HUES48 (cell line): ENCODE measurements around the gene HOGA1.
"Not testable (repeated sequence)": the region's sequence is repeated elsewhere in the genome, so short reads cannot be mapped to it uniquely, and the experiment has no call there.

Experiments used
- H3K27ac ChIP-seq: one replicate; pipeline ENCODE4 v1.7.0; 2013; ENCODE audit warnings: low read depth, low read length, inconsistent platforms
- H3K27me3 ChIP-seq: 2 replicates; pipeline ENCODE4 v1.6.1; 2013; ENCODE audit warnings: mild to moderate bottlenecking, low read length; ENCODE audit not compliant: control insufficient read depth, insufficient read depth
- H3K36me3 ChIP-seq: 2 replicates; pipeline ENCODE4 v1.6.1; 2013; ENCODE audit warnings: low read length; ENCODE audit not compliant: control insufficient read depth, insufficient read depth
- H3K4me1 ChIP-seq: 2 replicates; pipeline ENCODE4 v1.6.1; 2013; ENCODE audit warnings: mild to moderate bottlenecking, low read length; ENCODE audit not compliant: control insufficient read depth, insufficient read depth
- H3K4me3 ChIP-seq: 2 replicates; pipeline ENCODE4 v1.5.1; 2013; ENCODE audit warnings: mild to moderate bottlenecking, low read depth, low read length
- H3K9ac ChIP-seq: 2 replicates; pipeline ENCODE4 v1.6.1; 2013; ENCODE audit warnings: mild to moderate bottlenecking, low read depth, low read length, moderate library complexity
- H3K9me3 ChIP-seq: 2 replicates; pipeline ENCODE4 v1.6.1; 2013; ENCODE audit warnings: low read length; ENCODE audit not compliant: control insufficient read depth, insufficient read depth

HOGA1 gene

DNA sequence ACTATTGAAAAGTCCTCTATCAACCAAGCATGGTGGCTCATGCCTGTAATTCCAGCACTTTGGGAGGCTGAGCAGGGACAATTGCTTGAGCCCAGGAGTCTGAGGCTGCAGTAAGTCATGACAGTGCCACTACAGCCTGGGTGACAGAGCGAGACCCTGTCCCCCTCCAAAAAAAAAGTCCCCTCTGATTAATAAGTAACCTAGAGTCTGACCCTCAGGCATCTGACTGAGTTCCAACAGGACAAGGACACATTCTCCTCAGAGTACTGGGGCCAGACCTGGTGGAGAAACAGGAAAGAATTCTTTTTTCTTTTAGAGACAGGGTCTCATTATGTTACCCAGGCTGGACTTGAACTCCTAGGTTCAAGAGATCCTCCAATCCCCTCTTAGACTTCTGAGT, 39.1 kb downstream of the HOGA1 start:
- Histone ChIP-seq H3K4me1 (no peaks in the 10 kb centered on the region), H3K27ac (no peak overlapping the region), H3K36me3 (peaks cover 2% of the 10 kb centered on the region; the same call in 1 of the 2 replicates)

DNA sequence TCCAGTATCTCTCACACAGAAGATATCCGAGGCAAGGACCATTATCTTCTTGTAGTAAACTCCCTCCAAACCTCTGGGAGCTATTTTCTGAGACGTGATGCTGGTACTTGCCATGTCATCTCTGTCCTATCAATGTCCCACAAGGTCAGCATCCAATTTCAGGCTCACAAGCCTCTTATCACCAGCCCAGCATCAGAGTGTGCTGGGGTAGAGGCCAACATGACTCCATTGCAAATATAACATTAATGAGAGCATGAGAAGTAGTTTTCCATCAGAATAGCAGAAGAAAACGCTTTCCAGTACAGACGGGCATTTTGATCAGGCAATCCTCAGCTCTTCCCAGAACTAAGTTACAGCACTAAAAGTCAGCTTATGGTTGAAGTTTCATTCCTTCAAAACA, 43.5 kb downstream of the HOGA1 start:
- 0 out of 2 replicates have a peak, but pooled peaks cover 3% of the 10 kb centered on the region for H3K4me1 ChIP-seq
- H3K36me3 ChIP-seq = no peaks in the 10 kb centered on the region
- no peak overlapping the region for H3K27ac ChIP-seq

More for the DNA sequence above, 39.1 kb downstream of the HOGA1 start:
- H3K4me3 ChIP-seq = no peak overlapping the region
- H3K9me3 ChIP-seq = no peaks in the 10 kb centered on the region
- no peak overlapping the region for H3K9ac ChIP-seq
- H3K27me3 ChIP-seq = no peaks in the 10 kb centered on the region

DNA sequence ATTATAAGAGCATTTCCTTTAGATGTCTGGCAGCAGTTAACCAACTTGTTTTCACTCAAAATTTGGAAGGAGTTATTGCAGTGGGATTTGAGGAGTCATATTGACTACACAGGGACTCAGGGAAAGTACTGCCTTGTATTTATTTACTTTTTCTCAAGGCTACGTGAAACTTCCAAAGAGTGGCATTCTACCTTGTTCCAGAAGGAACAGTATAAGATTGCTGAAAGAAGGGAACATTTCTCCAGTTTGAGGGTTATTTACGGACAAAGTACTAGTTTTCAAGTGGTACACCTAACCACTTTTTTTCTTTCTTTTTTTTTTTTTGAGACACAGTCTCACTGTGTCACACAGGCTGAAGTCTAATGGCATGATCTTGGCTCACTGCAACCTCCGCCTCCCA, 44.0 kb downstream of the HOGA1 start:
- Histone ChIP-seq H3K36me3 (no peaks in the 10 kb centered on the region), H3K9me3 (no peaks in the 10 kb centered on the region), H3K4me1 (0 out of 2 replicates have a peak, but pooled peaks cover 3% of the 10 kb centered on the region), H3K27me3 (no peaks in the 10 kb centered on the region), H3K4me3 (no peak overlapping the region), H3K27ac (no peak overlapping the region), H3K9ac (no peak overlapping the region)

More for the DNA sequence above, 43.5 kb downstream of the HOGA1 start:
- no peak overlapping the region for H3K4me3 ChIP-seq
- no peaks in the 10 kb centered on the region for H3K27me3 ChIP-seq
- no peaks in the 10 kb centered on the region for H3K9me3 ChIP-seq
- no peak overlapping the region for H3K9ac ChIP-seq

DNA sequence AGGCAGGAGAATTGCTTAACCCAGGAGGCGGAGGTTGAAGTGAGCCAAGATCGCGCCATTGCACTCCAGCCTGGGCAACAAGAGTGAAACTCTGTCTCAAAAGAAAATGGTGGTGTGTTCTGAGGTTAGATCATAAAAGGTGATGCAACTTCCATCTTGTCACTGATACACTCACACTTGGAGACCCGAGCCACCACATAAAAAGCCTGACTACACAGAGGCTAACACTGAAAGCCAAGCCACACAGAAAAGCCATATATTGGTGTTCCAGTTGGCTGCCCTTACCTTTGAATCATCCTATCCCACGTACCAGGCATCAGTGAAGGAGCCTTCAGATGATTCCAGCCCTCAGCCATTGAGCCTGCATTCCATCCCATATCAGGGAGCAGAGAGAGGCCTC, 45.1 kb downstream of the HOGA1 start:
- Histone ChIP-seq H3K9ac (no peak overlapping the region), H3K27me3 (no peaks in the 10 kb centered on the region), H3K27ac (no peak overlapping the region), H3K4me3 (no peak overlapping the region), H3K36me3 (no peaks in the 10 kb centered on the region), H3K4me1 (0 out of 2 replicates have a peak, but pooled peaks cover 3% of the 10 kb centered on the region), H3K9me3 (no peaks in the 10 kb centered on the region)

DNA sequence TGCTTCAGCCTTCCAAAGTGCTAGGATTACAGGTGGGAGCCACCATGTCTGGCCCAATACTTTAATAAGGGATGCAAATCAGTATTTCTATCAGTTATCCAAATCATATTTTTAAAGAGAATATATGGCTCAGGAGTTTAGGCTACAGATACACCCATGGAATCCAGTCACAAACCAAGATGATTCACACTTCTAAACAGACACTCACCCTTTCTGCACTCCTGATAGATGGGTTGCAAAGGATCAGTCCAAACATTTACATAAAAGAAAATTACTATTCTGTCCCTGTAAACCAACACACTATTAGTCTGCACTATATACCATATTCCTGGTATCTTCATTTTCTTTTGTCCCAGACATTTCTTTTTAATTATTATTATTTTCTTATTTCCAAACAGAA, 46.9 kb downstream of the HOGA1 start:
- H3K27ac ChIP-seq = no peak overlapping the region
- H3K4me1 ChIP-seq = 0 out of 2 replicates have a peak, but pooled peaks cover 3% of the 10 kb centered on the region
- no peaks in the 10 kb centered on the region for H3K36me3 ChIP-seq
- no peak overlapping the region for H3K4me3 ChIP-seq
- no peaks in the 10 kb centered on the region for H3K9me3 ChIP-seq
- no peaks in the 10 kb centered on the region for H3K27me3 ChIP-seq
- H3K9ac ChIP-seq = no peak overlapping the region

DNA sequence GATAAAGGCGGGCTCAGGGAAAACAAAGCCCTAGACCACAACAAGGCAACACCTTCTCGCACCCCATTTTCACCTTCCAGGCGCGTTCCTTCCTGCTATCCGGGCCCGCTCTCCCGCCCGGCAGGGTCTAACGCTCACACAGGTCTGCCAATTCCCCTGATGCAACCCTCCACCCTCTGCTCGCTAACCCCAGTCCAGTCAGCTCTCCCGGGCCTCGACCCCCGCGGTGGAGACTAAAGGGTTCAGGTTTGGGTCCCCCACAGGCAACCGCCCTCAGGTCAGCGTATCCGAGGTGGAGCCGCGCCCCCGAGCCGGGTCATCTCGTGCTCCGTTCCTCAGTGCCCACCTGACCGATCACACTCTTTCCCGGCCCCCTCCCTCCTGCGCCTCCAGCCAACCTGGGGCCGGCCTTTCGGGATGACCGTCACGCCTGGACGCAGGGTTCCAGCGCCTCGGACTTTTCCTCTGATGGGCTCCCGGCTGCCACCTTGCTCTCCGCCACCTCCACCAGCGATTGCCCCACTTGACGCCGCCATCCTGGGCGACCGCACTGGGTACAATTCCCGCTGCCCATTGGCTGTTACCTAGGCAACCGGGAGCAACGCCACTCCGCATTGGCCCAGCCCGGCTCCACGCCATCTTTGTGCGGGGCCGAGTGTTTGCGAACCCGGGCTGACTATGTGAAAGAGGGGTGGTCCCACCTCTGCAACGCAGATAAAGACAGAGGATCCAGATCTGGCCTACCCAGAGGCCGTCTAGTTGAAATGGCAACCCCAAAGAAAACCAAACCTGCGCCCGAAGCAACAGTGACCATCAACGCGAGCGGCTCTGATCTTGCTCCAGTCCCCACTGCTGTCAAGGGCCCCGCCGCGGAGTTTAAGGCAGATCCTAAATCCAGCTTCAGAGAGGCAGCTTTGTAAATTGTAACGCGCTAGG, 49.0 kb downstream of the HOGA1 start, which contains the start of gene MORN4:
Gene MORN4 (minus strand): TSS at position 552 of the 936 bp plus-strand sequence. CDS start 13,847 bp downstream, outside the sequence.
- 0 out of 2 replicates have a peak, but pooled peaks cover 3% of the 10 kb centered on the region for H3K4me1 ChIP-seq
- no peaks in the 10 kb centered on the region for H3K36me3 ChIP-seq
- peak within 1 kb of the TSS; percentile 83 for H3K4me3 ChIP-seq
- H3K9ac ChIP-seq = peak within 1 kb of the TSS; percentile 67
- H3K27me3 ChIP-seq = no peaks in the 10 kb centered on the region
- peak within 1 kb of the TSS; percentile 83 for H3K27ac ChIP-seq
- no peaks in the 10 kb centered on the region for H3K9me3 ChIP-seq

DNA sequence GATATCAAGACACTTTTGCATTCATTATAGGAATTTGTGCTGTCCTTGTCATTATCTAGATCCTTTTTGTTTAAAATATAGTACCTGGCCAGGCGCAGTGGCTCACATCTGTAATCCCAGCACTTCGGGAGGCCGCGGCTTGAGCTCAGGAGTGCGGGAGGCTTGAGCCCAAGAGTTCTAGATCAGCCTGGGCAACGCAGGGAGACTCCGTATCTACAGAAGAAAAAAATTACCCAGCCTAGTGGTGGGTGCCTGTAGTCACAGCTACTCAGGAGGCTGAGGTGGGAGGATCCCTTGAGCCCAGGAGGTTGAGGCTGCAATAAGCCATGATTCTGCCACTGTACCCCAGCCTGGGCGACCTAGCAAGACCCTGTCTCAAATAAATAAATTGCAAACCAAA, 49.7 kb downstream of the HOGA1 start:
- no peaks in the 10 kb centered on the region for H3K36me3 ChIP-seq
- no peaks in the 10 kb centered on the region for H3K27me3 ChIP-seq
- peak overlapping the region; percentile 83 for H3K4me3 ChIP-seq
- peaks cover 7% of the 10 kb centered on the region; the same call in 1 of the 2 replicates for H3K4me1 ChIP-seq
- H3K9ac ChIP-seq = no peak overlapping the region
- H3K9me3 ChIP-seq = no peaks in the 10 kb centered on the region
- peak overlapping the region; percentile 83 for H3K27ac ChIP-seq

DNA sequence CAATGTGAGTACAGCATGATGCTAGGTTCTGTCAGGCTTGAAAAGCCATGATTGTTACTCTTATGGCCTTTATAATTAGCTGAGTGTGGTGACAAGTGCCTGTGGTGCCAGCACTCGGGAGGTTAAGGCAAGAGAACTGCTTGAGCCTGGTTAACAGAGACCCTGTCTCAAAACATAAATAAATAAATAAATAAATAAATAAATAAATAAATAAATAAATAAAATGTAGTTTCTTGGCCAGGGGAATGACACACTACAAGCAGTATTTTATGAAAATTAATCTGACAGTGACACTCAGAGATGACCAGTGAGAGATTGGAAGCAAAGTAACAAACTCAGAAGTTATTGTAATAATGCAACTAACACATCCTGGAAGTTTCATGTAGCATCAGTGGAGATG, 51.4 kb downstream of the HOGA1 start:
- Histone ChIP-seq H3K4me1 (peaks cover 11% of the 10 kb centered on the region), H3K27me3 (no peaks in the 10 kb centered on the region), H3K9me3 (no peaks in the 10 kb centered on the region), H3K9ac (no peak overlapping the region), H3K36me3 (no peaks in the 10 kb centered on the region), H3K4me3 (no peak overlapping the region), H3K27ac (no peak overlapping the region)

DNA sequence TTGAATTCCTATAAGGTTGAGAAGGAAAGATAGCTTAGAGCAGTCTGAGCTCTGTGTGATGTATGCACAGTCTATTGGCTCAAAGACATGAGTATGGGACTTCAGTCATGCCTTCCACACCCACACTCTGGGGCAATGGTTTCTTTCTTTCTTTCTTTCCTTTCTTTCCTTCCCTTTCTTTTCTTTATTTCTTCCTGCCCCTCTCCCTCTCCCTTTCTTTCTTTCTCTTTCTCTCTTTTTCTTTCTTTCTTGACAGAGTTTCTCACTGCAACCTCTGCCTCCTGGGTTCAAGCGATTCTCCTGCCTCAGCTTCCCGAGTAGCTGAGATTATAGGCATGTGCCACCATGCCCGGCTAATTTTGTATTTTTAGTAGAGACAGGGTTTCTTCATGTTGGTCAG, 54.9 kb downstream of the HOGA1 start:
- not testable (repeated sequence) for H3K27ac ChIP-seq, H3K9ac ChIP-seq, H3K9me3 ChIP-seq, H3K27me3 ChIP-seq, H3K36me3 ChIP-seq, H3K4me3 ChIP-seq
- H3K4me1 ChIP-seq = peaks cover 15% of the 10 kb centered on the region

DNA sequence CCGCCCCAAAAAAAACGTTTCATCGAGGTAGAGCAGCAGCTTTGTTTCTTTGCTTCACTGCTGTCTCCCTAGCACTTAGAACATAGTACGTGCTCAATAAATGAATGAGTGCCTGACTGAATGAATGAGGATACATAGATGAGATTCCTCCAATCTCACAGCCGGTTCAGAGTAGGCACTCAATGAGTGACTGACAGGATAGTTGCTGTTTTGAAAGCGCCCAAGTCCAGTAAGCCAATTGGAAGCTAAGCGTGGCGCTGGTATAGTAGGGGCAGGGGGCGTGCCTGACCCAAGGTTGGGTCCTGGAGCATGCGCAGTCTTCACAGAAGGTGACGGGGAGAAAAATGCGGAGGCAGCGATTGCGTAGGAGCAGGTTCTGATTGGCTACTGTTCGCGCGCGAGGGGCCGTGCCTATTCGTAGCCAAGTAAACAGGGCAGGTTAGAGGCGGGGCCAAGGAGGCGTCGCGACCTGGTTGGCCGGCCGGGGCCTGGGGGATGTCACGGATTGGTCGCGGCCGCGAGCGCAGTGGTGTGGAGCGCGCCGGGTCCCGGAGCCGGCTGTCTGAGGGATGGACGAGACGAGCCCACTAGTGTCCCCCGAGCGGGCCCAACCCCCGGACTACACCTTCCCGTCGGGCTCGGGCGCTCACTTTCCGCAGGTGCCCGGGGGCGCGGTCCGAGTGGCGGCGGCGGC, 56.1 kb downstream of the HOGA1 start, which contains the start of gene PI4K2A:
Gene PI4K2A (plus strand): TSS at position 498 of the 694 bp plus-strand sequence. CDS start 72 bp downstream, at position 570.
- no peaks in the 10 kb centered on the region for H3K9me3 ChIP-seq
- H3K4me1 ChIP-seq = peaks cover 15% of the 10 kb centered on the region
- H3K27me3 ChIP-seq = no peaks in the 10 kb centered on the region
- peak within 1 kb of the TSS; percentile 83 for H3K27ac ChIP-seq
- peak within 1 kb of the TSS; percentile 73; the same call in 1 of the 2 replicates for H3K9ac ChIP-seq
- H3K36me3 ChIP-seq = peaks cover 18% of the 10 kb centered on the region
- peak within 1 kb of the TSS; percentile 95 for H3K4me3 ChIP-seq
